HuH-7 (cell line): Measurements from ENCODE around the gene CCDC70.
A peak's percentile ranks its signal among the peaks of the same experiment; 100 is the strongest.

Experiments used
- DNase-seq: peaks from one replicate; pipeline ENCODE4 v3.0.0; 2011; ENCODE audit warnings: low spot score

Gene CCDC70

GRCh38 chr13:51862957-51863356 lies 1.2 kb downstream of the CCDC70 start:
- no peak for DNase-seq

DNA sequence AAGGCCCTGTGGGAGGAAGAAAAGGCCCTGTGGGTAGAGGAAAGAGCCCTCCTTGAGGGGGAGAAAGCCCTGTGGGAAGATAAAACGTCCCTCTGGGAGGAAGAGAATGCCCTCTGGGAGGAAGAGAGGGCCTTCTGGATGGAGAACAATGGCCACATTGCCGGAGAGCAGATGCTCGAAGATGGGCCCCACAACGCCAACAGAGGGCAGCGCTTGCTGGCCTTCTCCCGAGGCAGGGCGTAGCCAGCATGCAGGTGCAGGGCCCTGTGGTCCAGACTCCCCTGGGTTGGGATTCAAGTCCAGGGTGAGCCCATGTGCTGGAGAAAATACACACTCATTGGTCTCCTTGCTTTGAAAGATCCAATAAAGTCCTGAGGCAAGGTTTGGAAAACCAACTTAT lies 4.1 kb downstream of the CCDC70 start:
- no peak for DNase-seq

DNA sequence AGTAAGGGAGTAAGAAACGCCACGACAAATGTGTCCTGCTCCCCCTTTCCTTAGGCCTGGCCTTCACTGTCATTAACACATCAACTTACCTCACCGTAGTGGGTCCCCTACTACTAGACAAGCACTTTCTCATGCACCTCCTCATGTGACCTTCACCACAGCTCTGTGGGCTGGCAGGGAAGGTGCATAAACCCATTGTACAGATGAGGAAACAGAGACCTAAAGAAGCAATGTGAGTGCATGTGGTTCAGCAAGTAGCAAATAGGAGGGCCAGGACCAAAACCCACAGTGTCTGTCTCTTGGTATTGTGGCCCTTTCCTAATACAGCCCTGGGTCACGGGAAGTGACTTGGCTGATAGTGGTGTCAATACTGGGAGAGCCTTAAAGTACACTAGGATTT lies 5.3 kb downstream of the CCDC70 start:
- no peak for DNase-seq

DNA sequence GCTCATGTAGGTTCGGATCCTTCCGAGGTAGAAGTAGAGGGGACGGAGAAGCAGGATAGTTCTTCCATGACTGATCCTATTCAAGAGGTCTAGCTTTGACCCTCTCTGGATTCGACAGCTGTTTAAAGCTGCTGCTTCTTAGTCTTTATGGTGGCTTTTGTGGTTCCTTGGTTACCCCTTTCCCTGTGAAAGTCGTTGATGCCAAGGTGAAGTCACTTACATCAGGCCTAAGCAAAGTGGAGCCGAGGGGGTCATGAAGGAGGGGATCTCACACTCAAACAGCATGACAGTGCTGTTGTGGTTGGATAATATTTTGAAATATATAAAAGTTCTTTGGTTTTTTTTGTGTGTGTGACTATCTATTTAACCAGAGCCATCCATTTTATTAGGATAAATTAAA lies 8.1 kb downstream of the CCDC70 start:
- no peak for DNase-seq

GRCh38 chr13:51870616-51871015 lies 8.8 kb downstream of the CCDC70 start:
- DNase-seq = no peak

- no peak for DNase-seq
These were observed 11.5 kb downstream of the CCDC70 start for GRCh38 chr13:51873117-51873798.

- no peak for DNase-seq
These were observed 12.1 kb downstream of the CCDC70 start for GRCh38 chr13:51873837-51874236.

DNA sequence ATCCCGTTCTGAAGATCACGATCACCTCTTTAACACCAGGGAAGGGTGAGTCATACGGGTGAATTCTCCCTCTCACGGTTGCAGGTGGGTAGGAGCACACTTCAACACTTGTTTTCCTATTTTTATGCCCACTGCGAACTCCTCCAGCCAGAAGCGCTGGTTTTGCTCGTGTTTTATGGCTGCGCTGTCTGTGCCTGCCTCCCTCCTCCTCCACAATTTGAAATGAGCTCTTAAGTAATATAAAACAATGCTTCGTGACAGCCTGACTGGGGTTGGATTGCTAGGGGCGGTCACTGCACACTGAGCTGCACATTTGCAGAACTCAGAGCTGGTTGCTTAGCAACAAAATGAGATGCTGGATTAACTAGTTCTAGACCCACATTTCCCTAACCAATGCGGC lies 12.9 kb downstream of the CCDC70 start:
- no peak for DNase-seq

- no peak for DNase-seq
These were observed 17.4 kb downstream of the CCDC70 start for GRCh38 chr13:51879133-51879532.

GRCh38 chr13:51881296-51881695 lies 19.5 kb downstream of the CCDC70 start:
- no peak for DNase-seq

- no peak for DNase-seq
These were observed 20.9 kb downstream of the CCDC70 start for GRCh38 chr13:51882570-51883225.

DNA sequence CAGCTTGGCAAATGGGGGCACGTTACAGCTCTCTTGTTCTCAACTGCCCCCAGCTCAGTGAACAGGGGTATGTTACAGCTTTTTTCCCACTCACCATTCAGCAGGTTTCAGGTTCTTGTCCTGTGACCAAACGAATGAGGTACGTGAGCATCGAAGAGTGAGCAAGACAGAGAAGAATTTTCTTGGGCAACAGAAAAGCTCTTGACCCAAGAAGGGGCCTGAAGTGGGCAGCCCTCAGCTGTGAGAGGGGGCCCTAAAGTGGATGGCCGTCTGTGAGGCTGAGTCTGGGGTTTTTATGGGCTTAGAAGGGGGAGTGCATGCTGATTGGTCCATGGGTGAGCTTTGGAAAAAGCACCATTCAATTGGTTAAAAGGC lies 21.4 kb downstream of the CCDC70 start:
- no peak for DNase-seq

- DNase-seq = no peak
These were observed 23.9 kb downstream of the CCDC70 start for GRCh38 chr13:51885651-51886050.

GRCh38 chr13:51887468-51887867 lies 25.7 kb downstream of the CCDC70 start:
- no peak for DNase-seq

DNA sequence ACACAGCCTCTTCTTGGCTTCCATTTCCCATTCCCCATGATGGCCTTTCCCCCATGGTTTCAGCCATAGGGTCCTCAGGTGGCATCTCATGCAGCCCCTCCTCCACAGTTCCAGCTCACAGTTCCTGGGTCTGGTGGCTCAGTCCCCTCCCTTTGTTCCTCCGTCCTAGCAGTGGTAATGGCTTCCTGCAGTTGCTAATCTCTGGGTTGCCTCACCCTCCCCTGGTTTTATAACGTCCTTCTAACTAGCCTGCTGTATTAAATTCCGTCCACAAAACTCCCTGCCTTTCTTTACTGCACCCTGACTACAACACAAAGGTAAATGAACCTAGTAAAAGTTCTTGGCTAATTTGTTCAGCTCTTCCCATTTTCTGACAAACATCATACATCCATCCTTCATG lies 30.9 kb downstream of the CCDC70 start:
- no peak for DNase-seq

- DNase-seq = no peak
These were observed 32.5 kb downstream of the CCDC70 start for GRCh38 chr13:51894239-51894638.

GRCh38 chr13:51895906-51896888 lies 34.4 kb downstream of the CCDC70 start:
- DNase-seq = peak; percentile 63

DNA sequence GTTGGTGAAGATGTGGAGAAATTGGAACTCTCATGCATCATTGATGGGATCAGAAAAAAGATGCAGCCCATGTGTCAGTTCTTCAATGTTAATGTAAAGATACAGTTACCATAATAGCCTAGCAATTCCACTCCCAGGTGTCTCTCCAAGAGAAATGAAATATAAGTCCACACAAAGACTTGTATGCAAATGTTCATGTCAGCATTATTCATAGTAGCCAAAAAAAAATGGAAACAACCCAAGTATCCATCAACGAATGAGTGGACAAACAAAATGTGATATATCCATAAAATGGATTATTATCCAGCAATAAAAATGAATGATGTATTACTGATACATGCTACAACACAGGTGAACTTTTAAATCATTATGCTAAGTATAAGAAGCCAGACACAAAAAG lies 38.7 kb downstream of the CCDC70 start:
- DNase-seq = no peak

GRCh38 chr13:51902776-51903175 lies 41.0 kb downstream of the CCDC70 start:
- DNase-seq = no peak

DNA sequence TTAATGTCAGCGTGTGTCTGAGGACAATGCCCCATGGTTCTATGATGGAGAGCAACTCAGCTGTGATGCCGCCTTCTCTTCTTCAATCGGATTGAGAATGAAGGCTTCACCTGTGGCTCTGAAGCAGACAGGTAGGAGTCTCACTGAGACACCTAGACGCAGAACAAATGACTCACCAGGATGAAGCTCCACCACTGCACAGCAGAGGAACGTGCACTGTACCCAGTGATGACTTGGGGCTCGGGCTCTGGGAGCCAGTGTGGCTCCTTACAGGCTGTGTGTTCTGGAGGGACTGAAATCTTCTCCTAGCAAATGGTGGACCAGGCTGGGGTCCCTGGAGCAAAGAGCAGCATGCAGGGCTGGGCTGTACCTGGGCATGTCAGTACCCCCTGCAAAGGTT lies 44.0 kb downstream of the CCDC70 start:
- no peak for DNase-seq

GRCh38 chr13:51906581-51906980 lies 44.8 kb downstream of the CCDC70 start:
- no peak for DNase-seq

- DNase-seq = no peak
These were observed 45.4 kb downstream of the CCDC70 start for GRCh38 chr13:51907040-51907732.
